ENCODE data around the gene ERGIC3. TPM values are rescaled to one million over a fixed set of nuclear protein-coding genes. Genes with fewer than 3 reads are reported as not detected.

The ERGIC3 gene
- polyA plus RNA-seq, 1 experiment: 484 TPM

DNA sequence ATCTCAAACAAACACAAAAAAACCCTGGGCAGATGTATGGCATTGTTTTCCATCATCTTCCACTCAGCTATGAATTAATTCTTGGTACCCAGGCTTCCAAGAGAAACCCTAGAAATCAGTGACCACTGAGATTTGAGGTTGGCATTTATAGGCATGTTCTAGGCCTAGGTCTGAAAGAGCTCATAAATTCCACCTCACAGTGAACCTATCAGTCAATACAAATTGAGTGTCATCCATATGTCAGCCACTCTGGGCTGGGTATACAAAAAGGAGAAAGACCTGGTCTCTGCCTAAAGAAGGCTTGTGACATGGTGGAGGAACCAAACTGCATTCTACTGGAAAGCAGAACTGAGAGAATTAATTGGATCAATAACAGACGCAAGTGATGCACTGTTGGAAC is 42.6 kb upstream of the ERGIC3 start:
- no peak for DNase-seq (ENCODE audit: low read depth, low spot score)
- POLR2A ChIA-PET: no interaction called here
- no peaks in the 10 kb centered on the region for H3K9me3 ChIP-seq (ENCODE audit: control insufficient read depth, insufficient read depth, low read length)

DNA sequence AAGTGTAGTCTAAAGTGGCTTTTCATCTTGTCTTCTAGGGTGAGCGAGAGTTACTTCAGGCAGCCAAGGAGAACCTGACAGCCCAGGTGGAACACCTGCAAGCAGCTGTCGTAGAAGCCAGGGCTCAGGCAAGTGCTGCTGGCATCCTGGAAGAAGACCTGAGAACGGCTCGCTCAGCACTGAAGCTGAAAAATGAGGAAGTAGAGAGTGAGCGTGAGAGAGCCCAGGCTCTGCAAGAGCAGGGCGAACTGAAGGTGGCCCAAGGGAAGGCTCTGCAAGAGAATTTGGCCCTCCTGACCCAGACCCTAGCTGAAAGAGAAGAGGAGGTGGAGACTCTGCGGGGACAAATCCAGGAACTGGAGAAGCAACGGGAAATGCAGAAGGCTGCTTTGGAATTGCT is 39.5 kb upstream of the ERGIC3 start:
- TF ChIP-seq, protein P1, sequence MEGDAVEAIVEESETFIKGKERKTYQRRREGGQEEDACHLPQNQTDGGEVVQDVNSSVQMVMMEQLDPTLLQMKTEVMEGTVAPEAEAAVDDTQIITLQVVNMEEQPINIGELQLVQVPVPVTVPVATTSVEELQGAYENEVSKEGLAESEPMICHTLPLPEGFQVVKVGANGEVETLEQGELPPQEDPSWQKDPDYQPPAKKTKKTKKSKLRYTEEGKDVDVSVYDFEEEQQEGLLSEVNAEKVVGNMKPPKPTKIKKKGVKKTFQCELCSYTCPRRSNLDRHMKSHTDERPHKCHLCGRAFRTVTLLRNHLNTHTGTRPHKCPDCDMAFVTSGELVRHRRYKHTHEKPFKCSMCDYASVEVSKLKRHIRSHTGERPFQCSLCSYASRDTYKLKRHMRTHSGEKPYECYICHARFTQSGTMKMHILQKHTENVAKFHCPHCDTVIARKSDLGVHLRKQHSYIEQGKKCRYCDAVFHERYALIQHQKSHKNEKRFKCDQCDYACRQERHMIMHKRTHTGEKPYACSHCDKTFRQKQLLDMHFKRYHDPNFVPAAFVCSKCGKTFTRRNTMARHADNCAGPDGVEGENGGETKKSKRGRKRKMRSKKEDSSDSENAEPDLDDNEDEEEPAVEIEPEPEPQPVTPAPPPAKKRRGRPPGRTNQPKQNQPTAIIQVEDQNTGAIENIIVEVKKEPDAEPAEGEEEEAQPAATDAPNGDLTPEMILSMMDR (IDR thresholded peaks at IDR 0.05; ENCODE audit: low read depth, low read length): no peak
- CTCF ChIA-PET: no interaction called here
- no peak for DNase-seq (ENCODE audit: low read depth, low spot score)
- Histone ChIP-seq H3K9me3 (ENCODE audit: control insufficient read depth, insufficient read depth, low read length) (no peaks in the 10 kb centered on the region), H3K27ac (ENCODE audit: low read depth, low read length) (no peak overlapping the region), H3K27me3 (ENCODE audit: control insufficient read depth, insufficient read depth, low read length) (no peaks in the 10 kb centered on the region), H3K4me3 (ENCODE audit: low read depth, low read length) (no peak overlapping the region)
- POLR2A ChIA-PET: no interaction called here

More for the DNA sequence above, 42.6 kb upstream of the ERGIC3 start:
- CTCF ChIA-PET: interaction anchor here (0.6 kb wide), 1 partner anchor 200 kb away, joined by 3 read pairs; the partner anchor contains the start of genes NFS1 and ROMO1
- Histone ChIP-seq H3K4me3 (ENCODE audit: low read depth, low read length) (no peak overlapping the region), H3K27ac (ENCODE audit: low read depth, low read length) (no peak overlapping the region), H3K27me3 (ENCODE audit: control insufficient read depth, insufficient read depth, low read length) (no peaks in the 10 kb centered on the region)
- TF ChIP-seq, protein P1 (IDR thresholded peaks at IDR 0.05; ENCODE audit: low read depth, low read length): no peak

DNA sequence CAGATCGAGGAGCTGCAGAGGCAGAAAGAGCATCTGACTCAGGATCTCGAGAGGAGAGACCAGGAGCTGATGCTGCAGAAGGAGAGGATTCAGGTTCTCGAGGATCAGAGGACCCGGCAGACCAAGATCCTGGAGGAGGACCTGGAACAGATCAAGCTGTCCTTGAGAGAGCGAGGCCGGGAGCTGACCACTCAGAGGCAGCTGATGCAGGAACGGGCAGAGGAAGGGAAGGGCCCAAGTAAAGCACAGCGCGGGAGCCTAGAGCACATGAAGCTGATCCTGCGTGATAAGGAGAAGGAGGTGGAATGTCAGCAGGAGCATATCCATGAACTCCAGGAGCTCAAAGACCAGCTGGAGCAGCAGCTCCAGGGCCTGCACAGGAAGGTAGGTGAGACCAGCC is 38.6 kb upstream of the ERGIC3 start:
- ChIA-PET POLR2A (no interaction called here), CTCF (interaction anchor here (1.3 kb wide), 1 partner anchor 40 kb away, joined by 3 read pairs; no protein-coding TSS in a partner anchor)
- Histone ChIP-seq H3K9me3 (ENCODE audit: control insufficient read depth, insufficient read depth, low read length) (no peaks in the 10 kb centered on the region), H3K27me3 (ENCODE audit: control insufficient read depth, insufficient read depth, low read length) (no peaks in the 10 kb centered on the region), H3K4me3 (ENCODE audit: low read depth, low read length) (no peak overlapping the region), H3K27ac (ENCODE audit: low read depth, low read length) (no peak overlapping the region)
- no peak for DNase-seq (ENCODE audit: low read depth, low spot score)
- TF ChIP-seq, protein P1 (IDR thresholded peaks at IDR 0.05; ENCODE audit: low read depth, low read length): no peak

DNA sequence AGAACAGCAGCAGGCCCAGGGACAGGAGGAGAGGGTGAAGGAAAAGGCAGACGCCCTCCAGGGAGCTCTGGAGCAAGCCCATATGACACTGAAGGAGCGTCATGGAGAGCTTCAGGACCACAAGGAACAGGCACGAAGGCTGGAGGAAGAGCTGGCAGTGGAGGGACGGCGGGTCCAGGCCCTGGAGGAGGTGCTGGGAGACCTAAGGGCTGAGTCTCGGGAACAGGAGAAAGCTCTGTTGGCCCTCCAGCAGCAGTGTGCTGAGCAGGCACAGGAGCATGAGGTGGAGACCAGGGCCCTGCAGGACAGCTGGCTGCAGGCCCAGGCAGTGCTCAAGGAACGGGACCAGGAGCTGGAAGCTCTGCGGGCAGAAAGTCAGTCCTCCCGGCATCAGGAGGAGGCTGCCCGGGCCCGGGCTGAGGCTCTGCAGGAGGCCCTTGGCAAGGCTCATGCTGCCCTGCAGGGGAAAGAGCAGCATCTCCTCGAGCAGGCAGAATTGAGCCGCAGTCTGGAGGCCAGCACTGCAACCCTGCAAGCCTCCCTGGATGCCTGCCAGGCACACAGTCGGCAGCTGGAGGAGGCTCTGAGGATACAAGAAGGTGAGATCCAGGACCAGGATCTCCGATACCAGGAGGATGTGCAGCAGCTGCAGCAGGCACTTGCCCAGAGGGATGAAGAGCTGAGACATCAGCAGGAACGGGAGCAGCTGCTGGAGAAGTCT is 37.9 kb upstream of the ERGIC3 start:
- H3K27ac ChIP-seq (ENCODE audit: low read depth, low read length): no peak overlapping the region
- no peak for DNase-seq (ENCODE audit: low read depth, low spot score)
- H3K9me3 ChIP-seq (ENCODE audit: control insufficient read depth, insufficient read depth, low read length): no peaks in the 10 kb centered on the region
- POLR2A ChIA-PET: interaction anchor here (0.6 kb wide), 1 partner anchor 18 kb away, joined by 3 read pairs; no protein-coding TSS in a partner anchor
- no peak overlapping the region for H3K4me3 ChIP-seq (ENCODE audit: low read depth, low read length)
- CTCF ChIA-PET: interaction anchor here (1.3 kb wide), 1 partner anchor 40 kb away, joined by 3 read pairs; no protein-coding TSS in a partner anchor
- H3K27me3 ChIP-seq (ENCODE audit: control insufficient read depth, insufficient read depth, low read length): no peaks in the 10 kb centered on the region
- TF ChIP-seq, protein P1 (IDR thresholded peaks at IDR 0.05; ENCODE audit: low read depth, low read length): no peak

DNA sequence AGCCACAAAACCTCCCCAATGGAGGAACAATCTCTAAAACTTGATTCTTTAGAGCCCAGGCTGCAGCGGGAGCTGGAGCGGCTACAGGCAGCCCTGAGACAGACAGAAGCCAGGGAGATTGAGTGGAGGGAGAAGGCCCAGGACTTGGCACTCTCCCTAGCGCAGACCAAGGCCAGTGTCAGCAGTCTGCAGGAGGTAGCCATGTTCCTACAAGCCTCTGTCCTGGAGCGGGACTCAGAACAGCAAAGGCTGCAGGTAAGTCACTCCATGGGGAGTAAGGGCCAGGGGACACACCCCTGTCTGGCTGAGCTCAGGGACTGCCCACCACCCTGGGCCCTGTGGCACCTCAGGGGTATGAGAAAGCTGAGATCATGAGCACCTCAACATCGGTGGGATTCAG is 37.1 kb upstream of the ERGIC3 start:
- POLR2A ChIA-PET: no interaction called here
- CTCF ChIA-PET: no interaction called here

More for the DNA sequence above, 37.1 kb upstream of the ERGIC3 start:
- DNase-seq (ENCODE audit: low read depth, low spot score): no peak
- H3K27ac ChIP-seq (ENCODE audit: low read depth, low read length): no peak overlapping the region
- TF ChIP-seq, protein P1 (IDR thresholded peaks at IDR 0.05; ENCODE audit: low read depth, low read length): no peak
- H3K9me3 ChIP-seq (ENCODE audit: control insufficient read depth, insufficient read depth, low read length): no peaks in the 10 kb centered on the region
- H3K4me3 ChIP-seq (ENCODE audit: low read depth, low read length): no peak overlapping the region
- H3K27me3 ChIP-seq (ENCODE audit: control insufficient read depth, insufficient read depth, low read length): no peaks in the 10 kb centered on the region

All from AG04450 (cell line).